Uterus (tissue), 4 donors: ENCODE measurements around the gene IQCK. TPM values are rescaled to one million over a fixed set of nuclear protein-coding genes. Genes with fewer than 3 reads are reported as not detected.

ENCODE experiments used
- DNase-seq, 2 donors: peaks; one replicate each; pipeline ENCODE4 v3.0.0-alpha.2; 2019 to 2020
- H3K27ac ChIP-seq, 2 donors: fragments of 200-600 bp; sonication (generic); 1 replicate in 1 of 2; 2 replicates in 1 of 2; pipeline ENCODE4 v1.5.1; 2016 to 2018
- H3K27me3 ChIP-seq, 2 donors: fragments of 200-600 bp; sonication (generic); one replicate each; pipeline ENCODE4 v1.5.1; 2018 to 2019; ENCODE audit warnings: control low read depth in 1 of 2
- H3K36me3 ChIP-seq, 2 donors: fragments of 200-600 bp; sonication (generic); one replicate each; pipeline ENCODE4 v1.5.1; 2019; ENCODE audit warnings: control low read depth in 1 of 2
- H3K4me1 ChIP-seq, 2 donors: fragments of 200-600 bp; sonication (generic); one replicate each; pipeline ENCODE4 v1.5.1; 2018 to 2019; ENCODE audit warnings: control low read depth in 1 of 2
- H3K4me3 ChIP-seq, 2 donors: fragments of 200-600 bp; sonication (generic); 1 replicate in 1 of 2; 2 replicates in 1 of 2; pipeline ENCODE4 v1.5.1; 2018 to 2019; ENCODE audit warnings: mild to moderate bottlenecking in 1 of 2
- H3K9me3 ChIP-seq, 2 donors: fragments of 200-600 bp; sonication (generic); one replicate each; pipeline ENCODE4 v1.5.1; 2019; ENCODE audit warnings: control low read depth in 1 of 2
- CTCF ChIP-seq, 4 experiments: fragments of 200-600 bp in 2 of 4; fragments of 450-650 bp in 2 of 4; sonication (generic) in 2 of 4; IDR thresholded peaks; one replicate each; pipeline ENCODE4 v1.5.1; 2016 to 2019; ENCODE audit warnings: antibody characterized with exemption in 4 of 4, mild to moderate bottlenecking in 2 of 4, moderate library complexity in 1 of 4
- POLR2A ChIP-seq, 2 donors: fragments of 450-650 bp; IDR thresholded peaks; one replicate each; pipeline ENCODE4 v1.6.1; 2016; ENCODE audit warnings: antibody characterized with exemption in 2 of 2, mild to moderate bottlenecking in 1 of 2, moderate library complexity in 1 of 2
- intact Hi-C: fragments of 100-400 bp; cut with DNase I; formaldehyde crosslinking; loops from one replicate; pipeline ENCODE4 v1.15.1; 2023; ENCODE audit warnings: low total_unique reads
- total RNA-seq, 4 donors: library from RNA; depleted of rRNA in 3 of 4; stranded (reverse); fragments of >200 nt in 3 of 4; gene quantifications; one replicate each; pipeline versions ENCODE4 v1.1.0 to v1.2.4, GENCODE V29; 2014 to 2023
- donor health status: DM: yes; HTN: yes; CAD: no.

Gene IQCK
- total RNA-seq, 4 donors from 2014 or later = 14.7 to 27.2 (median 21.1) TPM

DNA sequence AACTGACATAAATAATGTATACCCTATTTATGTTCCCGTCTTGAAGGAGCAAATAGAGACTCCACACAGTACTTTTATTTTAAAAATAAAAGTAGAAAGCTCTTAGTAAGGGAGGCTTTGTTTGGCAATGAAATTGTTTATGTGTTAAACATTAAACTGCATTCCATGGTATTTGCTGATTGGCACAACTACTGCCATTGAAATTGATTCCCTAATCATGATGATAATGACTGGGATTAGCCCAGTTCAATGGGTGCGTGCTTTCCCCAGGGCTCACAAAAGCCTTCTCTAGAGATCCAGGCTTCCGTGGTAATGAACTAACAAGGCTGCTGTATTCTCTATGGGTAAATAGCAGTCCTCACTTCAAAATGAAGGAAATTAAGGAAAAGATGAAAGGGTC lies 99.1 kb downstream of the IQCK start:
- intact Hi-C loops = no loop called here
- no peaks in the 10 kb centered on the region for H3K9me3 ChIP-seq

DNA sequence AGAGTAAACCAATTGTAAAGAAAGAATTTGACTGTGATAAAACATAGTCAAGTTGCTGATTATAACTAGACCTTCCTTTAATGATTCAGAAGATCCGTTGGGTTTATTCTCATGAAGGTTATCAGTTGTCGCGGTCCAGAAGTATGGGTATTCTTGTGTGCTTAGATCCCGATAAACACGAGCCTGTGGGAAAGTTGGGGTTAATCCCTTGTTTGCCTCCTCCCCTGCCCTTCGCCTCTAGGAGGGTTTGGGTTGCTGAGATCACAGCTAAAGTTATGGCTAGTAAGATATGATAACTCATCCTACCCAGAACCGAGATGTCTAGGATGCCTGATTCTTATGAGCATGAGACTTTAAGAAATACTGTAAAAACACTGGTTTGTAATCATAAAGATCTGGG lies 99.8 kb downstream of the IQCK start:
- no peaks in the 10 kb centered on the region for H3K4me1 ChIP-seq
- no peak overlapping the region for H3K27ac ChIP-seq
- H3K4me3 ChIP-seq = no peak overlapping the region
- no peak for TF ChIP-seq CTCF (IDR thresholded peaks at IDR 0.05)
- TF ChIP-seq POLR2A (IDR thresholded peaks at IDR 0.05) = no peak
- no peak for DNase-seq
- H3K27me3 ChIP-seq = no peaks in the 10 kb centered on the region
- H3K9me3 ChIP-seq = no peaks in the 10 kb centered on the region
- intact Hi-C loops = no loop called here
- no peaks in the 10 kb centered on the region for H3K36me3 ChIP-seq

More for the DNA sequence above, 99.1 kb downstream of the IQCK start:
- TF ChIP-seq POLR2A (IDR thresholded peaks at IDR 0.05) = no peak
- no peaks in the 10 kb centered on the region for H3K4me1 ChIP-seq
- H3K27me3 ChIP-seq = no peaks in the 10 kb centered on the region
- H3K36me3 ChIP-seq = no peaks in the 10 kb centered on the region
- no peak overlapping the region for H3K4me3 ChIP-seq
- DNase-seq = no peak
- no peak overlapping the region for H3K27ac ChIP-seq

- H3K4me1 ChIP-seq = no peaks in the 10 kb centered on the region
- no peaks in the 10 kb centered on the region for H3K9me3 ChIP-seq
- no peak for TF ChIP-seq CTCF (IDR thresholded peaks at IDR 0.05)
- no peak for TF ChIP-seq POLR2A (IDR thresholded peaks at IDR 0.05)
- no peaks in the 10 kb centered on the region for H3K36me3 ChIP-seq
- DNase-seq = no peak
- intact Hi-C loops = no loop called here
- no peak overlapping the region for H3K4me3 ChIP-seq
- H3K27me3 ChIP-seq = no peaks in the 10 kb centered on the region
- H3K27ac ChIP-seq = no peak overlapping the region
Measured at GRCh38 chr16:19822533-19822932, 104.5 kb downstream of the IQCK start.

DNA sequence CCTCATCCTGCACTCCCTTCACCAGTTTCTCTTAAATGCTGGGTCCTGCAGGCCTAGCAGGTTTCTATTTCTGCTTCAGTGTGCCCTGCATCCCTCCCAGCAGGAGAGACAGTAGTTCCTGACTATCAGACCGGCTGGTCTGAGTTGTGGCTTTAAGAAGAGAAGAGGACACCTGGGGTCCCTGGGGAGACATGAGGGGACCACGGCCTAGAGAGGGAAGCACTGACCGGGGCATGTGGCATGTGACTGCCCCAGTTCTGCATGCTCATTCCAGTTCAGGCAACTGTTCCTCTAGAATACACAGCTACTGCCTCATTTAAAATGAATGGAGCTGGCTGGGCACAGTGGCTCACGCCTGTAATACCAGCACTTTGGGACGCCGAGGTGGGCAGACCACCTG lies 105.3 kb downstream of the IQCK start:
- DNase-seq = no peak
- no peak overlapping the region for H3K27ac ChIP-seq
- H3K36me3 ChIP-seq = no peaks in the 10 kb centered on the region
- H3K4me3 ChIP-seq = no peak overlapping the region
- intact Hi-C loops = no loop called here
- H3K4me1 ChIP-seq = no peaks in the 10 kb centered on the region
- no peaks in the 10 kb centered on the region for H3K27me3 ChIP-seq
- TF ChIP-seq POLR2A (IDR thresholded peaks at IDR 0.05) = no peak
- TF ChIP-seq CTCF (IDR thresholded peaks at IDR 0.05) = no peak
- H3K9me3 ChIP-seq = no peaks in the 10 kb centered on the region

- DNase-seq = no peak
- no peaks in the 10 kb centered on the region for H3K9me3 ChIP-seq
- no peak overlapping the region for H3K4me3 ChIP-seq
- TF ChIP-seq CTCF (IDR thresholded peaks at IDR 0.05) (no peak), POLR2A (IDR thresholded peaks at IDR 0.05) (no peak)
- H3K4me1 ChIP-seq = no peaks in the 10 kb centered on the region
- no peak overlapping the region for H3K27ac ChIP-seq
- no peaks in the 10 kb centered on the region for H3K27me3 ChIP-seq
- intact Hi-C loops = no loop called here
- H3K36me3 ChIP-seq = no peaks in the 10 kb centered on the region
Measured at GRCh38 chr16:19824216-19824615, 106.1 kb downstream of the IQCK start.
